ENCODE data around the gene ISOC1. TPM values are rescaled to one million over a fixed set of nuclear protein-coding genes. Genes with fewer than 3 reads are reported as not detected.

ISOC1 gene
- polyA plus RNA-seq, 1 donor from 2014 or later, result 34.0 TPM

- Histone ChIP-seq H2AFZ (ENCODE audit: low read depth, low read length) (no peak overlapping the region), H3K9me3 (ENCODE audit: low read length) (no peaks in the 10 kb centered on the region), H3K9me2 (ENCODE audit: insufficient read depth, low read length) (no peaks in the 10 kb centered on the region), H3K27ac (ENCODE audit: low read length) (no peak overlapping the region), H3K79me2 (replicated peaks; ENCODE audit: insufficient read depth, low read length) (no peaks in the 10 kb centered on the region), H3F3A (ENCODE audit: insufficient read depth, low read length, poor library complexity, severe bottlenecking) (no peaks in the 10 kb centered on the region), H3K4me2 (ENCODE audit: low read length) (no peak overlapping the region), H3K4me3 (ENCODE audit: low read length) (no peak overlapping the region), H3K36me3 (ENCODE audit: insufficient read depth, low read length) (no peaks in the 10 kb centered on the region), H4K20me1 (ENCODE audit: insufficient read depth) (no peaks in the 10 kb centered on the region), H3K27me3 (ENCODE audit: insufficient read depth, low read depth, low read length) (no peaks in the 10 kb centered on the region), H3K9ac (ENCODE audit: low read length) (no peak overlapping the region)
- no peak for TF ChIP-seq EP300 (conservative IDR thresholded peaks at IDR 0.05; ENCODE audit: poor library complexity, severe bottlenecking)
- TF ChIP-seq SMC3 (conservative IDR thresholded peaks at IDR 0.05; ENCODE audit: poor library complexity), result no peak
- no peak for TF ChIP-seq RAD21 (conservative IDR thresholded peaks at IDR 0.05)
- TF ChIP-seq CTCF (IDR thresholded peaks at IDR 0.05; ENCODE audit: poor library complexity, severe bottlenecking), result no peak
- no peak for TF ChIP-seq REST (IDR thresholded peaks at IDR 0.05; ENCODE audit: borderline replicate concordance)
- no peak for TF ChIP-seq POLR2AphosphoS5 (IDR thresholded peaks at IDR 0.05)
- no peak for TF ChIP-seq TAF1 (IDR thresholded peaks at IDR 0.05; ENCODE audit: low read depth)
- no peak for TF ChIP-seq EZH2 (IDR thresholded peaks at IDR 0.05; ENCODE audit: borderline replicate concordance, insufficient read depth, low read length, poor library complexity, severe bottlenecking)
- TF ChIP-seq MXI1 (conservative IDR thresholded peaks at IDR 0.05; ENCODE audit: poor library complexity, severe bottlenecking), result no peak
These were observed 25.3 kb upstream of the ISOC1 start for GRCh38 chr5:129069292-129069691.

- Histone ChIP-seq H3K4me2 (ENCODE audit: low read length) (no peak overlapping the region), H3K36me3 (ENCODE audit: insufficient read depth, low read length) (no peaks in the 10 kb centered on the region), H3K4me3 (ENCODE audit: low read length) (no peak overlapping the region), H3K27ac (ENCODE audit: low read length) (no peak overlapping the region), H2AFZ (ENCODE audit: low read depth, low read length) (no peak overlapping the region), H3K79me2 (replicated peaks; ENCODE audit: insufficient read depth, low read length) (no peaks in the 10 kb centered on the region), H4K20me1 (ENCODE audit: insufficient read depth) (no peaks in the 10 kb centered on the region), H3K27me3 (ENCODE audit: insufficient read depth, low read depth, low read length) (no peaks in the 10 kb centered on the region), H3K9me3 (ENCODE audit: low read length) (no peaks in the 10 kb centered on the region), H3F3A (ENCODE audit: insufficient read depth, low read length, poor library complexity, severe bottlenecking) (no peaks in the 10 kb centered on the region), H3K9me2 (ENCODE audit: insufficient read depth, low read length) (no peaks in the 10 kb centered on the region), H3K9ac (ENCODE audit: low read length) (no peak overlapping the region)
- TF ChIP-seq EP300 (conservative IDR thresholded peaks at IDR 0.05; ENCODE audit: poor library complexity, severe bottlenecking) (no peak), TAF1 (IDR thresholded peaks at IDR 0.05; ENCODE audit: low read depth) (no peak)
These were observed 21.4 kb upstream of the ISOC1 start for GRCh38 chr5:129073111-129073510.

GRCh38 chr5:129074903-129075302, 19.6 kb upstream of the ISOC1 start:
- H2AFZ ChIP-seq (ENCODE audit: low read depth, low read length), result no peak overlapping the region
- H3K79me2 ChIP-seq (replicated peaks; ENCODE audit: insufficient read depth, low read length), result no peaks in the 10 kb centered on the region
- no peak overlapping the region for H3K27ac ChIP-seq (ENCODE audit: low read length)
- no peaks in the 10 kb centered on the region for H3K9me3 ChIP-seq (ENCODE audit: low read length)
- H3K9ac ChIP-seq (ENCODE audit: low read length), result no peak overlapping the region
- H4K20me1 ChIP-seq (ENCODE audit: insufficient read depth), result no peaks in the 10 kb centered on the region
- H3K36me3 ChIP-seq (ENCODE audit: insufficient read depth, low read length), result no peaks in the 10 kb centered on the region
- TF ChIP-seq CTCF (IDR thresholded peaks at IDR 0.05; ENCODE audit: poor library complexity, severe bottlenecking) (no peak), REST (IDR thresholded peaks at IDR 0.05; ENCODE audit: borderline replicate concordance) (no peak), SMC3 (conservative IDR thresholded peaks at IDR 0.05; ENCODE audit: poor library complexity) (no peak), MXI1 (conservative IDR thresholded peaks at IDR 0.05; ENCODE audit: poor library complexity, severe bottlenecking) (no peak)
- no peak overlapping the region for H3K4me2 ChIP-seq (ENCODE audit: low read length)
- H3K27me3 ChIP-seq (ENCODE audit: insufficient read depth, low read depth, low read length), result no peaks in the 10 kb centered on the region
- no peaks in the 10 kb centered on the region for H3K9me2 ChIP-seq (ENCODE audit: insufficient read depth, low read length)
- H3K4me3 ChIP-seq (ENCODE audit: low read length), result no peak overlapping the region
- no peaks in the 10 kb centered on the region for H3F3A ChIP-seq (ENCODE audit: insufficient read depth, low read length, poor library complexity, severe bottlenecking)

All from neural cell (in vitro differentiated cells).